Transverse colon (tissue), 4 donors: ENCODE results near the gene PAX7. TPM values are rescaled to one million over a fixed set of nuclear protein-coding genes. Genes with fewer than 3 reads are reported as not detected.

ENCODE experiments used
- DNase-seq: peaks from one replicate; pipeline ENCODE4 v3.0.0-alpha.2; 2019
- H3K27ac ChIP-seq, 4 donors: fragments of 200-600 bp; sonication (generic); 2 replicates each; pipeline ENCODE4 v1.5.1; 2016 to 2018; ENCODE audit warnings: inconsistent platforms in 4 of 4
- H3K27me3 ChIP-seq: fragments of 200-600 bp; sonication (generic); 2 replicates; pipeline ENCODE4 v1.5.1; 2017; ENCODE audit warnings: inconsistent platforms
- H3K36me3 ChIP-seq, 4 donors: fragments of 200-600 bp; sonication (generic); 2 replicates each; pipeline ENCODE4 v1.5.1; 2017 to 2019; ENCODE audit warnings: inconsistent platforms in 4 of 4
- H3K4me1 ChIP-seq, 4 donors: fragments of 200-600 bp; sonication (generic); 2 replicates each; pipeline ENCODE4 v1.5.1; 2017 to 2020; ENCODE audit warnings: inconsistent platforms in 4 of 4
- H3K4me3 ChIP-seq, 4 donors: fragments of 200-600 bp; sonication (generic); 1 replicate in 1 of 4; 2 replicates in 3 of 4; pipeline versions ENCODE4 v1.5.1 to v1.6.1; 2017 to 2019; ENCODE audit warnings: inconsistent platforms in 4 of 4
- H3K9me3 ChIP-seq, 2 donors: fragments of 200-600 bp; sonication (generic); 2 replicates each; pipeline ENCODE4 v1.5.1; 2017 to 2019; ENCODE audit warnings: inconsistent platforms in 2 of 2
- EP300 ChIP-seq: sonication (generic); formaldehyde crosslinking; IDR thresholded peaks from one replicate; pipeline ENCODE4 v1.6.1; 2017; ENCODE audit warnings: antibody characterized with exemption, low read depth
- POLR2A ChIP-seq: fragments of 450-650 bp; IDR thresholded peaks from one replicate; pipeline ENCODE4 v1.6.1; 2016; ENCODE audit warnings: antibody characterized with exemption, mild to moderate bottlenecking, moderate library complexity
- POLR2AphosphoS5 ChIP-seq, 3 donors: sonication (generic); formaldehyde crosslinking; IDR thresholded peaks; one replicate each; pipeline ENCODE4 v1.6.1; 2016; ENCODE audit warnings: antibody characterized with exemption in 3 of 3
- WGBS, 2 donors: methylation state at CpG; one replicate each; pipeline ENCODE4 v1.1.5; 2018; ENCODE audit warnings: low coverage in 1 of 2; 5-methylcytosine and 5-hydroxymethylcytosine counted together
- in situ Hi-C, 4 donors: fragments of 200-750 bp; cut with MboI; loops; one replicate each; pipeline versions ENCODE4 v1.15.0 to v1.15.1; 2017; ENCODE audit warnings: low sequenced_read_pairs in 3 of 4, low pct_ligation_motif_present in 1 of 4, low pct_unique_long_range_greater_than_20kb in 1 of 4
- intact Hi-C: fragments of 100-400 bp; cut with DNase I; formaldehyde crosslinking; loops from one replicate; pipeline ENCODE4 v1.15.1; 2023; ENCODE audit warnings: low total_unique reads
- total RNA-seq, 4 donors: library from RNA; depleted of rRNA; stranded (reverse); fragments of >200 nt; gene quantifications; one replicate each; pipeline ENCODE4 v1.1.0, GENCODE V29; 2016
- TF ChIP-seq, protein P1 (sequence below), 5 experiments: fragments of 200-600 bp in 3 of 5; fragments of 450-650 bp in 2 of 5; sonication (generic) in 3 of 5; IDR thresholded peaks; 1 replicate in 2 of 5; 2 replicates in 3 of 5; pipeline ENCODE4 v1.5.1; 2016 to 2017; ENCODE audit warnings: antibody characterized with exemption in 5 of 5, inconsistent platforms in 3 of 5, mild to moderate bottlenecking in 2 of 5, moderate library complexity in 1 of 5

Gene PAX7
- total RNA-seq, 4 donors from 2014 or later: not detected

DNA sequence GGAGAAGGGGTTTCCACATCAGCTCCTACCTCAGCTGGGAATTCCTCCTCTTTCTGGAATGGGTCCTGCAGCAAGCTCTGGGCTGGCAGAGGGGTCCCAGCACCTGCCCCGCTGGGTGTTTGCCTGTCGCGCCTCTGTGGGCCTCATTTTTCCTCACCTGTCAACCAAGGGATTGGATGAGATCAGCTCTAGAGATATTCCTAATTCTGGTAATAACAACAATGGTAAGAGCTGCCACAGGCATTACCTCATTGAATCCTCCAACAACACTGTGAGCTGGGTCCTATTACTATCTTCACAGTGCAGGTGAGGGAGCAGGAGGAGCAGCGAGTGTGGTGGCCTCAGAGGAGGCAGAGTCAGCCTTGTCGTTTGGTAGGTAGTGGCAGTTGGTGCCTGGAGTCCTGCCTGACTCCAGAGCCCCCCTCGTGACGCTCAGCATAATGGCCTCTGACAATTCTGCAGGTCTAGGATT lies 23.3 kb upstream of the PAX7 start:
- DNase-seq: no peak
- no peaks in the 10 kb centered on the region for H3K4me1 ChIP-seq
- TF ChIP-seq EP300 (no peak), POLR2AphosphoS5 (IDR thresholded peaks at IDR 0.05) (no peak), POLR2A (no peak)
- TF ChIP-seq, protein P1, sequence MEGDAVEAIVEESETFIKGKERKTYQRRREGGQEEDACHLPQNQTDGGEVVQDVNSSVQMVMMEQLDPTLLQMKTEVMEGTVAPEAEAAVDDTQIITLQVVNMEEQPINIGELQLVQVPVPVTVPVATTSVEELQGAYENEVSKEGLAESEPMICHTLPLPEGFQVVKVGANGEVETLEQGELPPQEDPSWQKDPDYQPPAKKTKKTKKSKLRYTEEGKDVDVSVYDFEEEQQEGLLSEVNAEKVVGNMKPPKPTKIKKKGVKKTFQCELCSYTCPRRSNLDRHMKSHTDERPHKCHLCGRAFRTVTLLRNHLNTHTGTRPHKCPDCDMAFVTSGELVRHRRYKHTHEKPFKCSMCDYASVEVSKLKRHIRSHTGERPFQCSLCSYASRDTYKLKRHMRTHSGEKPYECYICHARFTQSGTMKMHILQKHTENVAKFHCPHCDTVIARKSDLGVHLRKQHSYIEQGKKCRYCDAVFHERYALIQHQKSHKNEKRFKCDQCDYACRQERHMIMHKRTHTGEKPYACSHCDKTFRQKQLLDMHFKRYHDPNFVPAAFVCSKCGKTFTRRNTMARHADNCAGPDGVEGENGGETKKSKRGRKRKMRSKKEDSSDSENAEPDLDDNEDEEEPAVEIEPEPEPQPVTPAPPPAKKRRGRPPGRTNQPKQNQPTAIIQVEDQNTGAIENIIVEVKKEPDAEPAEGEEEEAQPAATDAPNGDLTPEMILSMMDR (IDR thresholded peaks at IDR 0.05): no peak
- no peaks in the 10 kb centered on the region for H3K36me3 ChIP-seq
- H3K4me3 ChIP-seq: no peak overlapping the region
- intact Hi-C loops: no loop called here
- H3K27me3 ChIP-seq: peaks cover 63% of the 10 kb centered on the region
- in situ Hi-C loops: no loop called here
- no peaks in the 10 kb centered on the region for H3K9me3 ChIP-seq
- H3K27ac ChIP-seq: no peak overlapping the region
- WGBS, 2 donors: 74% methylated on average over 7 of the region's 7 CpGs; no CpG with 5 or more reads in 1 of the 2 donors

DNA sequence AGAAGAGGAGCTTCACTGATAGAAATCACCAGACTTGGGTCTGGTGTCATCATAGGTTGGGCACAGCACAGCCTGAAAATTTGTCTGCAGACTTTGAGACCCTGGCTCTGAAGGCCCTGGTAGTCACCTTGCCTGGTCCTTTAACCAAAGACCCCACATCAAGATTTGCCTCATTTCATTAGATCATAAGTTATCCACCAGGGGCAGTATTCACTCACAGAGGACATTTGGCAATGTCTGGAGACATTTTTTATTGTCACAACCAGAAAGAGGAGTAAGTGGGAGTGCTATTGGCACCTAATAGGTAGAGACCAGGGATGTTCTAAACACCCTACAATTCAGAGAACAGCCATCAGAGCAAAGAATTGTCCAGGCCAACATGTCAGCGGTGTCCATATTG lies 22.1 kb upstream of the PAX7 start:
- no peaks in the 10 kb centered on the region for H3K4me1 ChIP-seq
- DNase-seq: no peak
- WGBS, 2 donors: 84 to 88% methylated on average over 1 of the region's 1 CpG
- intact Hi-C loops: no loop called here
- H3K36me3 ChIP-seq: no peaks in the 10 kb centered on the region
- no peaks in the 10 kb centered on the region for H3K9me3 ChIP-seq
- peaks cover 75% of the 10 kb centered on the region for H3K27me3 ChIP-seq
- H3K27ac ChIP-seq: no peak overlapping the region
- TF ChIP-seq POLR2AphosphoS5 (IDR thresholded peaks at IDR 0.05): no peak
- TF ChIP-seq POLR2A: no peak
- no peak for TF ChIP-seq EP300
- TF ChIP-seq, protein P1 (IDR thresholded peaks at IDR 0.05): no peak
- in situ Hi-C loops: no loop called here
- no peak overlapping the region for H3K4me3 ChIP-seq

DNA sequence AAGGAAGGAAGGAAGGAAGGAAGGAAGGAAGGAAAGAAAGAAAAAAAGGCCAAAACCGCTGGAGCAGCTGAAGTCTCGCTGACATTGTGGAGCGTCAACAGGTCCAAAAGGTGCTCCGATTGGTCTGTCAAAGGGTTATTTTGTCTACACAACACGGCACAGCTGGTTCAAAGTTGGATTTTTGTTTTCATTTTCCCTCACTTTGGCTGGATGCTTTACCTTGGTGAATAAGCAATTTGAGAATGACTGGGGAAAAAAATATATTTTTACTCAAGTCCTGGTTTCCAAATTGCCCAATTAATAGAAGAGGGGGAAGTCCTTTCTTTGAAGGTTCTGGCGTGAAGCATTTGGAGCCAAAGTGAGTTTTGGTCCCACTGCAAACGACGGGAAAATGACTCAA lies 19.3 kb upstream of the PAX7 start:
- intact Hi-C loops: no loop called here
- 57 to 67% methylated on average over 6 to 8 of the region's 8 CpGs for WGBS, 2 donors

DNA sequence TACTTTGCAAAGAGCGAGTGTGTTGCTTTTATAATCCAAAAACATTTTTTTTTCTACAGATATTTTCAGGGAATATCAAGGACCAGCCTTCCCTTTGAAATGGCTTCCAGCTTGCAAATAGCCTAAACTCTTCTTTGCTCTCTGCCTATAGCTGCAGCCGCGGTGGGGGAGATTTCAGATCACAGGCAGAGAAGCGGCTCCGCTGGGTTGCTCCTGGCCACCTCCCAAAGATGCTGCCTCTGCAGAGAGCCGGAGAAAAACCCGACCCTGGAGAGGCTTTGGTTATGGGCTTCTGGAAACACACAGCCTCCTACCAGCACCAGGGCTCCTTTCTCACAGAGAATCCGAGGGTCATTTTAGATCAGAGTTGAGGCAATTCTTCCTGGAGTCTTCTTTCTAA lies 18.6 kb upstream of the PAX7 start:
- intact Hi-C loops: no loop called here
- Histone ChIP-seq H3K36me3 (no peaks in the 10 kb centered on the region), H3K27me3 (peaks cover 91% of the 10 kb centered on the region), H3K9me3 (no peaks in the 10 kb centered on the region), H3K4me1 (no peaks in the 10 kb centered on the region), H3K4me3 (no peak overlapping the region), H3K27ac (no peak overlapping the region)
- WGBS, 2 donors: 20% methylated on average over 4 to 8 of the region's 8 CpGs
- in situ Hi-C loops: no loop called here
- TF ChIP-seq POLR2A: no peak
- no peak for TF ChIP-seq EP300
- TF ChIP-seq POLR2AphosphoS5 (IDR thresholded peaks at IDR 0.05): no peak
- TF ChIP-seq, protein P1 (IDR thresholded peaks at IDR 0.05): no peak
- DNase-seq: no peak

More for the DNA sequence above, 19.3 kb upstream of the PAX7 start:
- peaks cover 91% of the 10 kb centered on the region for H3K27me3 ChIP-seq
- H3K36me3 ChIP-seq: no peaks in the 10 kb centered on the region
- no peak for TF ChIP-seq EP300
- no peak for TF ChIP-seq POLR2A
- no peak for TF ChIP-seq POLR2AphosphoS5 (IDR thresholded peaks at IDR 0.05)
- TF ChIP-seq, protein P1 (IDR thresholded peaks at IDR 0.05): no peak
- H3K9me3 ChIP-seq: no peaks in the 10 kb centered on the region
- H3K4me1 ChIP-seq: no peaks in the 10 kb centered on the region
- H3K27ac ChIP-seq: no peak overlapping the region
- in situ Hi-C loops: no loop called here
- no peak for DNase-seq
- no peak overlapping the region for H3K4me3 ChIP-seq
